ENCODE measurements around the gene PLK5.

Gene PLK5

GRCh38 chr19:1566392-1567115 lies 42.7 kb downstream of the PLK5 start:
- Mint-ChIP-seq H3K9me3 (no peaks in the 10 kb centered on the region), H3K27me3 (peaks cover 16% of the 10 kb centered on the region), H3K27ac (ENCODE audit: low read depth) (no peak overlapping the region), H3K4me3 (peak overlapping the region; percentile 31), H3K4me1 (peaks cover 12% of the 10 kb centered on the region), H3K36me3 (ENCODE audit: insufficient read depth) (peaks cover 9% of the 10 kb centered on the region)
- ATAC-seq (replicated peaks; ENCODE audit: extremely low read depth, poor library complexity, severe bottlenecking) (no peak), DNase-seq (ENCODE audit: low spot score in 2 of 2) (no peak)

GRCh38 chr19:1567116-1567847 lies 43.4 kb downstream of the PLK5 start:
- DNase-seq (ENCODE audit: low spot score in 2 of 2) (no peak), ATAC-seq (replicated peaks; ENCODE audit: extremely low read depth, poor library complexity, severe bottlenecking) (no peak)
- peaks cover 16% of the 10 kb centered on the region for H3K27me3 Mint-ChIP-seq
- H3K9me3 Mint-ChIP-seq = no peaks in the 10 kb centered on the region
- H3K4me3 Mint-ChIP-seq = no peak overlapping the region
- peaks cover 9% of the 10 kb centered on the region for H3K36me3 Mint-ChIP-seq (ENCODE audit: insufficient read depth)
- no peak overlapping the region for H3K27ac Mint-ChIP-seq (ENCODE audit: low read depth)
- peaks cover 12% of the 10 kb centered on the region for H3K4me1 Mint-ChIP-seq

- Mint-ChIP-seq H3K27me3 (peaks cover 16% of the 10 kb centered on the region), H3K36me3 (ENCODE audit: insufficient read depth) (peaks cover 9% of the 10 kb centered on the region)
These were observed 44.0 kb downstream of the PLK5 start for GRCh38 chr19:1567848-1568227.

GRCh38 chr19:1568320-1569019 lies 44.6 kb downstream of the PLK5 start, which contains the start of gene MEX3D:
Gene MEX3D, minus strand, starts transcription at chr19:1568325. Its CDS starts 267 bp downstream, at chr19:1568058.
- peak; percentile 77 for ATAC-seq (replicated peaks; ENCODE audit: extremely low read depth, poor library complexity, severe bottlenecking)
- peak within 1 kb of the TSS; percentile 66 for H3K4me3 Mint-ChIP-seq
- DNase-seq (ENCODE audit: low spot score in 2 of 2) = peak; percentile 38 to 52
- H3K27ac Mint-ChIP-seq (ENCODE audit: low read depth) = no peak within 1 kb of the TSS
- H3K27me3 Mint-ChIP-seq = peaks cover 16% of the 10 kb centered on the region
- peaks cover 12% of the 10 kb centered on the region for H3K4me1 Mint-ChIP-seq
- peaks cover 9% of the 10 kb centered on the region for H3K36me3 Mint-ChIP-seq (ENCODE audit: insufficient read depth)
- no peaks in the 10 kb centered on the region for H3K9me3 Mint-ChIP-seq

More at GRCh38 chr19:1567848-1568227, 44.0 kb downstream of the PLK5 start:
- Mint-ChIP-seq H3K9me3 (no peaks in the 10 kb centered on the region), H3K4me3 (no peak overlapping the region), H3K4me1 (peaks cover 12% of the 10 kb centered on the region), H3K27ac (ENCODE audit: low read depth) (no peak overlapping the region)
- DNase-seq (ENCODE audit: low spot score in 2 of 2) (no peak), ATAC-seq (replicated peaks; ENCODE audit: extremely low read depth, poor library complexity, severe bottlenecking) (peak; percentile 29)

- H3K4me1 Mint-ChIP-seq = peaks cover 12% of the 10 kb centered on the region
- DNase-seq (ENCODE audit: low spot score in 2 of 2) (no peak), ATAC-seq (replicated peaks; ENCODE audit: extremely low read depth, poor library complexity, severe bottlenecking) (no peak)
- peaks cover 9% of the 10 kb centered on the region for H3K36me3 Mint-ChIP-seq (ENCODE audit: insufficient read depth)
- peak overlapping the region; percentile 56 for H3K27ac Mint-ChIP-seq (ENCODE audit: low read depth)
- peak overlapping the region; percentile 66 for H3K4me3 Mint-ChIP-seq
- H3K27me3 Mint-ChIP-seq = peaks cover 16% of the 10 kb centered on the region
- H3K9me3 Mint-ChIP-seq = no peaks in the 10 kb centered on the region
These were observed 46.1 kb downstream of the PLK5 start for GRCh38 chr19:1569997-1570396.

- DNase-seq (ENCODE audit: low spot score in 2 of 2) = no peak
- Mint-ChIP-seq H3K36me3 (ENCODE audit: insufficient read depth) (peaks cover 9% of the 10 kb centered on the region), H3K4me1 (peaks cover 12% of the 10 kb centered on the region), H3K9me3 (no peaks in the 10 kb centered on the region), H3K27ac (ENCODE audit: low read depth) (no peak overlapping the region), H3K4me3 (peak overlapping the region; percentile 66), H3K27me3 (peaks cover 16% of the 10 kb centered on the region)
- ATAC-seq (replicated peaks; ENCODE audit: extremely low read depth, poor library complexity, severe bottlenecking) = no peak
These were observed 47.0 kb downstream of the PLK5 start for GRCh38 chr19:1570836-1571235.

GRCh38 chr19:1571358-1571757 lies 47.5 kb downstream of the PLK5 start:
- no peak overlapping the region for H3K4me3 Mint-ChIP-seq
- no peak for DNase-seq (ENCODE audit: low spot score in 2 of 2)
- ATAC-seq (replicated peaks; ENCODE audit: extremely low read depth, poor library complexity, severe bottlenecking) = no peak
- H3K4me1 Mint-ChIP-seq = peaks cover 12% of the 10 kb centered on the region
- no peaks in the 10 kb centered on the region for H3K9me3 Mint-ChIP-seq
- peaks cover 16% of the 10 kb centered on the region for H3K27me3 Mint-ChIP-seq
- H3K36me3 Mint-ChIP-seq (ENCODE audit: insufficient read depth) = peaks cover 9% of the 10 kb centered on the region
- no peak overlapping the region for H3K27ac Mint-ChIP-seq (ENCODE audit: low read depth)

- peaks cover 12% of the 10 kb centered on the region for H3K4me1 Mint-ChIP-seq
- no peak overlapping the region for H3K27ac Mint-ChIP-seq (ENCODE audit: low read depth)
- ATAC-seq (replicated peaks; ENCODE audit: extremely low read depth, poor library complexity, severe bottlenecking) = no peak
These were observed 48.9 kb downstream of the PLK5 start for GRCh38 chr19:1572795-1573194.

GRCh38 chr19:1574354-1575136 lies 50.7 kb downstream of the PLK5 start:
- Mint-ChIP-seq H3K9me3 (no peaks in the 10 kb centered on the region), H3K4me1 (peaks cover 11% of the 10 kb centered on the region), H3K4me3 (no peak overlapping the region), H3K27me3 (peaks cover 14% of the 10 kb centered on the region), H3K27ac (ENCODE audit: low read depth) (no peak overlapping the region), H3K36me3 (ENCODE audit: insufficient read depth) (peaks cover 10% of the 10 kb centered on the region)
- ATAC-seq (replicated peaks; ENCODE audit: extremely low read depth, poor library complexity, severe bottlenecking) = no peak
- no peak for DNase-seq (ENCODE audit: low spot score in 2 of 2)

More at GRCh38 chr19:1572795-1573194, 48.9 kb downstream of the PLK5 start:
- no peaks in the 10 kb centered on the region for H3K9me3 Mint-ChIP-seq
- H3K27me3 Mint-ChIP-seq = peaks cover 16% of the 10 kb centered on the region
- peaks cover 9% of the 10 kb centered on the region for H3K36me3 Mint-ChIP-seq (ENCODE audit: insufficient read depth)
- H3K4me3 Mint-ChIP-seq = no peak overlapping the region
- DNase-seq (ENCODE audit: low spot score in 2 of 2) = no peak

- H3K9me3 Mint-ChIP-seq = no peaks in the 10 kb centered on the region
- H3K27me3 Mint-ChIP-seq = peaks cover 3% of the 10 kb centered on the region
- peaks cover 5% of the 10 kb centered on the region for H3K36me3 Mint-ChIP-seq (ENCODE audit: insufficient read depth)
- H3K4me3 Mint-ChIP-seq = no peak overlapping the region
- no peak for ATAC-seq (replicated peaks; ENCODE audit: extremely low read depth, poor library complexity, severe bottlenecking)
- no peak for DNase-seq (ENCODE audit: low spot score in 2 of 2)
- peaks cover 1% of the 10 kb centered on the region for H3K4me1 Mint-ChIP-seq
- peak overlapping the region; percentile 24 for H3K27ac Mint-ChIP-seq (ENCODE audit: low read depth)
These were observed 51.7 kb downstream of the PLK5 start for GRCh38 chr19:1575323-1576241.

- no peak for ATAC-seq (replicated peaks; ENCODE audit: extremely low read depth, poor library complexity, severe bottlenecking)
- H3K4me3 Mint-ChIP-seq = no peak overlapping the region
- no peaks in the 10 kb centered on the region for H3K9me3 Mint-ChIP-seq
- no peaks in the 10 kb centered on the region for H3K4me1 Mint-ChIP-seq
- no peak for DNase-seq (ENCODE audit: low spot score in 2 of 2)
- no peaks in the 10 kb centered on the region for H3K27me3 Mint-ChIP-seq
- peaks cover 9% of the 10 kb centered on the region for H3K36me3 Mint-ChIP-seq (ENCODE audit: insufficient read depth)
- peak overlapping the region; percentile 24 for H3K27ac Mint-ChIP-seq (ENCODE audit: low read depth)
These were observed 52.6 kb downstream of the PLK5 start for GRCh38 chr19:1576242-1577089.
